H7 (cell line): ENCODE results near the gene INTS6. TPM values are rescaled to one million over a fixed set of nuclear protein-coding genes. Genes with fewer than 3 reads are reported as not detected.
A peak's percentile ranks its signal among the peaks of the same experiment; 100 is the strongest.

Source experiments
- DNase-seq: peaks from one replicate; pipeline ENCODE4 v3.0.0; 2012
- H3K27me3 ChIP-seq: 2 replicates; pipeline ENCODE4 v1.6.0; 2011; ENCODE audit warnings: mild to moderate bottlenecking, low read length; ENCODE audit not compliant: control insufficient read depth, insufficient read depth
- H3K36me3 ChIP-seq: replicated peaks from 2 replicates; pipeline ENCODE4 v1.5.1; 2011; ENCODE audit warnings: low read length; ENCODE audit not compliant: control insufficient read depth, insufficient read depth
- H3K4me3 ChIP-seq: 2 replicates; pipeline ENCODE4 v1.5.1; 2011; ENCODE audit warnings: low read depth, mild to moderate bottlenecking, control low read depth, low read length, moderate library complexity; ENCODE audit not compliant: insufficient read depth
- total RNA-seq: library from RNA; depleted of rRNA; stranded (reverse); fragments of >200 nt; shearing (Covaris generic); gene quantifications from 2 replicates; pipeline ENCODE4 v1.2.3, GENCODE V29; 2014; rRNA removed

Gene INTS6
- total RNA-seq, 1 experiment from 2014 or later = 24.9 TPM

- no peaks in the 10 kb centered on the region for H3K27me3 ChIP-seq
- no peak for DNase-seq
- no peaks in the 10 kb centered on the region for H3K36me3 ChIP-seq
- H3K4me3 ChIP-seq = no peak overlapping the region
Observed at GRCh38 chr13:51318015-51318414, 134.8 kb downstream of the INTS6 start.

- no peak for DNase-seq
- Histone ChIP-seq H3K27me3 (no peaks in the 10 kb centered on the region), H3K36me3 (no peaks in the 10 kb centered on the region), H3K4me3 (no peak overlapping the region)
Observed at GRCh38 chr13:51317262-51317661, 135.6 kb downstream of the INTS6 start.

GRCh38 chr13:51313619-51314018 is 139.2 kb downstream of the INTS6 start:
- no peak for DNase-seq
- no peaks in the 10 kb centered on the region for H3K27me3 ChIP-seq
- H3K36me3 ChIP-seq = no peaks in the 10 kb centered on the region
- no peak overlapping the region for H3K4me3 ChIP-seq

GRCh38 chr13:51311957-51312520 is 140.8 kb downstream of the INTS6 start:
- H3K27me3 ChIP-seq = no peaks in the 10 kb centered on the region
- no peak overlapping the region for H3K4me3 ChIP-seq
- DNase-seq = peak; percentile 56
- H3K36me3 ChIP-seq = no peaks in the 10 kb centered on the region

Other genes starting within 250 kb of the INTS6 start
- 26.5 and 38.6 TPM in 2 replicates for gene FAM124A, start 230.6 kb downstream of the INTS6 start, total RNA-seq
- gene SERPINE3, start 113.3 kb downstream of the INTS6 start, total RNA-seq = 0.18 and 0.28 TPM in 2 replicates
- 5.6 and 13.6 TPM in 2 replicates for gene WDFY2, start 131.4 kb upstream of the INTS6 start, total RNA-seq